Measurements from ENCODE around the gene ACER1.
"Not testable (repeated sequence)": the region's sequence is repeated elsewhere in the genome, so short reads cannot be mapped to it uniquely, and the experiment has no call there.

ACER1 gene

GRCh38 chr19:6355321-6356040 lies 22.1 kb upstream of the ACER1 start:
- not testable (repeated sequence) for DNase-seq (ENCODE audit: low read depth in 2 of 2)

- DNase-seq (ENCODE audit: low read depth in 2 of 2) = no peak
Observed at GRCh38 chr19:6354098-6354674, 20.8 kb upstream of the ACER1 start.

- no peak for DNase-seq (ENCODE audit: low read depth in 2 of 2)
Observed at GRCh38 chr19:6352381-6353165, 19.2 kb upstream of the ACER1 start.

- DNase-seq (ENCODE audit: low read depth in 2 of 2) = no peak
Observed at GRCh38 chr19:6350688-6351087, 17.3 kb upstream of the ACER1 start.

- not testable (repeated sequence) for DNase-seq (ENCODE audit: low read depth in 2 of 2)
Observed at GRCh38 chr19:6349271-6349670, 15.9 kb upstream of the ACER1 start.

- DNase-seq (ENCODE audit: low read depth in 2 of 2) = no peak
Observed at GRCh38 chr19:6343462-6343861, 10.1 kb upstream of the ACER1 start.

GRCh38 chr19:6340493-6341201 lies 7.2 kb upstream of the ACER1 start:
- no peak for DNase-seq (ENCODE audit: low read depth in 2 of 2)

GRCh38 chr19:6334490-6335285 lies 1.3 kb upstream of the ACER1 start:
- DNase-seq (ENCODE audit: low read depth in 2 of 2) = no peak

GRCh38 chr19:6326815-6327214 lies 6.6 kb downstream of the ACER1 start:
- DNase-seq (ENCODE audit: low read depth in 2 of 2) = no peak

GRCh38 chr19:6325614-6326013 lies 7.8 kb downstream of the ACER1 start:
- no peak for DNase-seq (ENCODE audit: low read depth in 2 of 2)

- no peak for DNase-seq (ENCODE audit: low read depth in 2 of 2)
Observed at GRCh38 chr19:6324757-6325156, 8.7 kb downstream of the ACER1 start.

GRCh38 chr19:6322284-6322683 lies 11.1 kb downstream of the ACER1 start:
- DNase-seq (ENCODE audit: low read depth in 2 of 2) = no peak

GRCh38 chr19:6319376-6319775 lies 14.0 kb downstream of the ACER1 start:
- DNase-seq (ENCODE audit: low read depth in 2 of 2) = no peak

GRCh38 chr19:6318772-6319171 lies 14.6 kb downstream of the ACER1 start:
- no peak for DNase-seq (ENCODE audit: low read depth in 2 of 2)

GRCh38 chr19:6315646-6316045 lies 17.8 kb downstream of the ACER1 start:
- not testable (repeated sequence) for DNase-seq (ENCODE audit: low read depth in 2 of 2)

- DNase-seq (ENCODE audit: low read depth in 2 of 2) = no peak
Observed at GRCh38 chr19:6313398-6313969, 19.9 kb downstream of the ACER1 start.

- no peak for DNase-seq (ENCODE audit: low read depth in 2 of 2)
Observed at GRCh38 chr19:6312018-6312417, 21.4 kb downstream of the ACER1 start.

- no peak for DNase-seq (ENCODE audit: low read depth in 2 of 2)
Observed at GRCh38 chr19:6298413-6298812, 35.0 kb downstream of the ACER1 start.

GRCh38 chr19:6297202-6297601 lies 36.2 kb downstream of the ACER1 start:
- no peak for DNase-seq (ENCODE audit: low read depth in 2 of 2)

GRCh38 chr19:6292006-6292405 lies 41.4 kb downstream of the ACER1 start:
- no peak for DNase-seq (ENCODE audit: low read depth in 2 of 2)

GRCh38 chr19:6288737-6289136 lies 44.7 kb downstream of the ACER1 start:
- no peak for DNase-seq (ENCODE audit: low read depth in 2 of 2)

Data from stimulated activated CD8-positive, alpha-beta memory T cell treated with anti-CD3 and anti-CD28 coated beads, Interleukin-15, amount 100 ng/mL, for 4 hours (primary cell).